Duodenal mucosa (tissue), 2 donors: ENCODE measurements around the gene MPPED2.

Experiments
- H3K27ac ChIP-seq: one replicate; pipeline ENCODE4 v1.7.0; 2013; ENCODE audit warnings: low read depth, low read length
- H3K27me3 ChIP-seq, 2 donors: one replicate each; pipeline ENCODE4 v1.7.0; 2013; ENCODE audit warnings: low read length in 2 of 2, control low read depth in 1 of 2; ENCODE audit not compliant: insufficient read depth in 2 of 2, control insufficient read depth in 1 of 2
- H3K36me3 ChIP-seq, 2 donors: one replicate each; pipeline ENCODE4 v1.7.0; 2013; ENCODE audit warnings: low read length in 2 of 2, control low read depth in 1 of 2; ENCODE audit not compliant: insufficient read depth in 2 of 2, control insufficient read depth in 1 of 2
- H3K4me1 ChIP-seq, 2 donors: one replicate each; pipeline ENCODE4 v1.7.0; 2013; ENCODE audit warnings: low read length in 2 of 2, control low read depth in 1 of 2; ENCODE audit not compliant: insufficient read depth in 2 of 2, control insufficient read depth in 1 of 2
- H3K4me3 ChIP-seq, 2 donors: one replicate each; pipeline ENCODE4 v1.7.0; 2013; ENCODE audit warnings: low read length in 2 of 2, low read depth in 1 of 2
- H3K9ac ChIP-seq, 2 donors: one replicate each; pipeline ENCODE4 v1.7.0; 2013; ENCODE audit warnings: low read length in 2 of 2, low read depth in 1 of 2
- H3K9me3 ChIP-seq, 2 donors: one replicate each; pipeline ENCODE4 v1.7.0; 2013; ENCODE audit warnings: low read length in 2 of 2, control low read depth in 1 of 2; ENCODE audit not compliant: control insufficient read depth in 1 of 2

Gene MPPED2

GRCh38 chr11:30579415-30580175 lies 6.6 kb downstream of the MPPED2 start:
- Histone ChIP-seq H3K4me3 (no peak overlapping the region), H3K27me3 (peaks cover 4 to 17% of the 10 kb centered on the region in 2 donors), H3K36me3 (no peaks in the 10 kb centered on the region), H3K27ac (no peak overlapping the region), H3K9me3 (no peaks in the 10 kb centered on the region), H3K4me1 (no peaks in the 10 kb centered on the region), H3K9ac (no peak overlapping the region)

GRCh38 chr11:30578406-30578805 lies 7.7 kb downstream of the MPPED2 start:
- Histone ChIP-seq H3K27ac (no peak overlapping the region), H3K36me3 (no peaks in the 10 kb centered on the region), H3K4me1 (no peaks in the 10 kb centered on the region), H3K27me3 (peaks cover 0 to 5% of the 10 kb centered on the region in 2 donors), H3K4me3 (no peak overlapping the region), H3K9me3 (no peaks in the 10 kb centered on the region), H3K9ac (no peak overlapping the region)

- no peaks in the 10 kb centered on the region for H3K9me3 ChIP-seq
- H3K27ac ChIP-seq, result no peak overlapping the region
- no peaks in the 10 kb centered on the region for H3K4me1 ChIP-seq
- H3K27me3 ChIP-seq, result no peaks in the 10 kb centered on the region
- no peaks in the 10 kb centered on the region for H3K36me3 ChIP-seq
- H3K4me3 ChIP-seq, result no peak overlapping the region
- no peak overlapping the region for H3K9ac ChIP-seq
Measured at GRCh38 chr11:30573951-30574350, 12.2 kb downstream of the MPPED2 start.

- Histone ChIP-seq H3K9me3 (no peaks in the 10 kb centered on the region), H3K4me1 (no peaks in the 10 kb centered on the region), H3K36me3 (no peaks in the 10 kb centered on the region), H3K9ac (no peak overlapping the region), H3K4me3 (no peak overlapping the region), H3K27me3 (no peaks in the 10 kb centered on the region), H3K27ac (no peak overlapping the region)
Measured at GRCh38 chr11:30568931-30569330, 17.2 kb downstream of the MPPED2 start.

- Histone ChIP-seq H3K27me3 (no peaks in the 10 kb centered on the region), H3K36me3 (no peaks in the 10 kb centered on the region), H3K27ac (no peak overlapping the region), H3K9me3 (no peaks in the 10 kb centered on the region), H3K4me3 (no peak overlapping the region), H3K4me1 (no peaks in the 10 kb centered on the region), H3K9ac (no peak overlapping the region)
Measured at GRCh38 chr11:30567644-30568043, 18.5 kb downstream of the MPPED2 start.

- Histone ChIP-seq H3K4me3 (no peak overlapping the region), H3K36me3 (no peaks in the 10 kb centered on the region), H3K27me3 (no peaks in the 10 kb centered on the region), H3K4me1 (no peaks in the 10 kb centered on the region), H3K9ac (no peak overlapping the region), H3K9me3 (no peaks in the 10 kb centered on the region), H3K27ac (no peak overlapping the region)
Measured at GRCh38 chr11:30567120-30567519, 19.0 kb downstream of the MPPED2 start.

GRCh38 chr11:30566482-30566881 lies 19.7 kb downstream of the MPPED2 start:
- no peak overlapping the region for H3K4me3 ChIP-seq
- no peaks in the 10 kb centered on the region for H3K9me3 ChIP-seq
- no peaks in the 10 kb centered on the region for H3K4me1 ChIP-seq
- H3K36me3 ChIP-seq, result no peaks in the 10 kb centered on the region
- H3K9ac ChIP-seq, result no peak overlapping the region
- no peaks in the 10 kb centered on the region for H3K27me3 ChIP-seq
- H3K27ac ChIP-seq, result no peak overlapping the region

- Histone ChIP-seq H3K4me3 (no peak overlapping the region), H3K4me1 (no peaks in the 10 kb centered on the region), H3K36me3 (no peaks in the 10 kb centered on the region), H3K27ac (no peak overlapping the region), H3K9ac (no peak overlapping the region), H3K27me3 (no peaks in the 10 kb centered on the region), H3K9me3 (no peaks in the 10 kb centered on the region)
Measured at GRCh38 chr11:30565027-30565426, 21.1 kb downstream of the MPPED2 start.

- Histone ChIP-seq H3K9ac (no peak overlapping the region), H3K4me1 (no peaks in the 10 kb centered on the region), H3K36me3 (no peaks in the 10 kb centered on the region), H3K9me3 (no peaks in the 10 kb centered on the region), H3K27ac (no peak overlapping the region), H3K4me3 (no peak overlapping the region), H3K27me3 (no peaks in the 10 kb centered on the region)
Measured at GRCh38 chr11:30561691-30562415, 24.3 kb downstream of the MPPED2 start.

- Histone ChIP-seq H3K4me3 (no peak overlapping the region), H3K27me3 (no peaks in the 10 kb centered on the region), H3K9me3 (no peaks in the 10 kb centered on the region), H3K36me3 (no peaks in the 10 kb centered on the region), H3K9ac (no peak overlapping the region), H3K27ac (no peak overlapping the region), H3K4me1 (no peaks in the 10 kb centered on the region)
Measured at GRCh38 chr11:30560206-30561106, 25.7 kb downstream of the MPPED2 start.
